NB4 (cell line): ENCODE results near the gene CYP2B6.

Source experiments
- MYC ChIP-seq: IDR thresholded peaks from 2 replicates; pipeline ENCODE4 v1.6.1; 2011; ENCODE audit warnings: low read depth, low read length
- POLR2A ChIP-seq: IDR thresholded peaks from 2 replicates; pipeline ENCODE4 v1.6.1; 2011; ENCODE audit warnings: mild to moderate bottlenecking; ENCODE audit not compliant: insufficient read length; ENCODE audit errors: extremely low read depth
- TF ChIP-seq, protein P1 (sequence below): IDR thresholded peaks from one replicate; pipeline ENCODE4 v1.5.1; 2012; ENCODE audit warnings: low read depth, low read length
- TF ChIP-seq, protein P2 (sequence below): IDR thresholded peaks from 2 replicates; pipeline ENCODE4 v1.6.1; 2011; ENCODE audit warnings: low read depth, low read length

DNA sequence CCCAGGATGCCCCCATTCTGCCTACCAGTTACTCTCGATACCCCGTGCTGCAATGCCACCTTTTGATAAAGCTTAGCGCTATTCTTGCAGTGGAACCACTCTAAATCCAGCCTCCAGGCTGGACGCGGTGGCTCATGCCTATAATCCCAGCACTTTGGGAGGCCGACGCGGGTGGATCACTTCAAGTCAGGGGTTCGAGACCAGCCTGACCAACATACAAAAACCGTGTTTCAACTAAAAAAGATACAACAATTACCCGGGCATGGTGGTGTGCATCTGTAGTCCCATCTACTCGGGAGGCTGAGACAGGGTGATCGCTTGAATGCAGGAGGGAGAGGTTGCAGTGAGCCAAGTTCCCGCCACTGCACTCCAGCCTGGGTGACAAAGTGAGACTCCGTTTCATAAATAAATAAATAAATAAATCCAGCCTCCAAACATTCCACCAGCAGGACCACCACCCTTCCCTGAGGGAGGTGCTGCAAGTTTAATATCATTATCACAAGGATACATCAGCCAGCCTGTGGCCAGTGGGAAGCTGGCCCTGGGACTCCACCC is 27.7 kb downstream of the CYP2B6 start:
- TF ChIP-seq, protein P1, sequence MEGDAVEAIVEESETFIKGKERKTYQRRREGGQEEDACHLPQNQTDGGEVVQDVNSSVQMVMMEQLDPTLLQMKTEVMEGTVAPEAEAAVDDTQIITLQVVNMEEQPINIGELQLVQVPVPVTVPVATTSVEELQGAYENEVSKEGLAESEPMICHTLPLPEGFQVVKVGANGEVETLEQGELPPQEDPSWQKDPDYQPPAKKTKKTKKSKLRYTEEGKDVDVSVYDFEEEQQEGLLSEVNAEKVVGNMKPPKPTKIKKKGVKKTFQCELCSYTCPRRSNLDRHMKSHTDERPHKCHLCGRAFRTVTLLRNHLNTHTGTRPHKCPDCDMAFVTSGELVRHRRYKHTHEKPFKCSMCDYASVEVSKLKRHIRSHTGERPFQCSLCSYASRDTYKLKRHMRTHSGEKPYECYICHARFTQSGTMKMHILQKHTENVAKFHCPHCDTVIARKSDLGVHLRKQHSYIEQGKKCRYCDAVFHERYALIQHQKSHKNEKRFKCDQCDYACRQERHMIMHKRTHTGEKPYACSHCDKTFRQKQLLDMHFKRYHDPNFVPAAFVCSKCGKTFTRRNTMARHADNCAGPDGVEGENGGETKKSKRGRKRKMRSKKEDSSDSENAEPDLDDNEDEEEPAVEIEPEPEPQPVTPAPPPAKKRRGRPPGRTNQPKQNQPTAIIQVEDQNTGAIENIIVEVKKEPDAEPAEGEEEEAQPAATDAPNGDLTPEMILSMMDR = no peak
- TF ChIP-seq POLR2A = no peak
- TF ChIP-seq, protein P2, sequence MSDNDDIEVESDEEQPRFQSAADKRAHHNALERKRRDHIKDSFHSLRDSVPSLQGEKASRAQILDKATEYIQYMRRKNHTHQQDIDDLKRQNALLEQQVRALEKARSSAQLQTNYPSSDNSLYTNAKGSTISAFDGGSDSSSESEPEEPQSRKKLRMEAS = no peak
- no peak for TF ChIP-seq MYC
